Ovary (tissue), 10 donors: ENCODE results near the gene GPRC5C. TPM values are rescaled to one million over a fixed set of nuclear protein-coding genes. Genes with fewer than 3 reads are reported as not detected.

Experiments used
- DNase-seq, 5 donors: peaks; one replicate each; pipeline ENCODE4 v3.0.0-alpha.2; 2019 to 2020
- H3K27ac ChIP-seq, 2 donors: fragments of 200-600 bp; one replicate each; pipeline versions ENCODE4 v1.5.1 to v1.8.0; 2019 to 2022
- H3K27me3 ChIP-seq: fragments of 200-600 bp; one replicate; pipeline ENCODE4 v1.8.0; 2022
- H3K36me3 ChIP-seq: fragments of 200-600 bp; sonication (generic); one replicate; pipeline ENCODE4 v1.5.1; 2019
- H3K4me1 ChIP-seq: one replicate; pipeline ENCODE4 v1.8.1; 2013; ENCODE audit warnings: mild to moderate bottlenecking, moderate library complexity; ENCODE audit not compliant: insufficient read depth
- H3K4me3 ChIP-seq: fragments of 200-600 bp; sonication (generic); one replicate; pipeline ENCODE4 v1.5.1; 2017
- H3K9me3 ChIP-seq, 2 donors: fragments of 200-600 bp in 1 of 2; sonication (generic) in 1 of 2; one replicate each; pipeline versions ENCODE4 v1.5.1 to v1.8.1; 2013 to 2019; ENCODE audit warnings: mild to moderate bottlenecking in 1 of 2, moderate library complexity in 1 of 2
- CTCF ChIP-seq, 3 donors: fragments of 450-650 bp in 2 of 3; fragments of 200-600 bp in 1 of 3; IDR thresholded peaks; one replicate each; pipeline versions ENCODE4 v1.5.1 to v1.8.0; 2016 to 2022; ENCODE audit warnings: antibody characterized with exemption in 3 of 3, mild to moderate bottlenecking in 1 of 3
- EP300 ChIP-seq: sonication (generic); formaldehyde crosslinking; IDR thresholded peaks from one replicate; pipeline ENCODE4 v1.6.1; 2017; ENCODE audit warnings: antibody characterized with exemption
- POLR2A ChIP-seq: fragments of 450-650 bp; IDR thresholded peaks from one replicate; pipeline ENCODE4 v1.6.1; 2017; ENCODE audit warnings: antibody characterized with exemption, mild to moderate bottlenecking, moderate library complexity
- WGBS, 3 donors: extraction: QIAGEN DNeasy Blood & Tissue Kit in 1 of 3; methylation state at CpG; one replicate each; pipeline versions ENCODE4 v1.1.5 to v1.1.7; 2013 to 2017; 5-methylcytosine and 5-hydroxymethylcytosine counted together
- intact Hi-C, 4 donors: fragments of 100-400 bp; cut with DNase I; formaldehyde crosslinking; loops; one replicate each; pipeline versions ENCODE4 v1.11.0 to v1.15.1; 2022 to 2023
- long read RNA-seq, 3 donors: library from polyadenylated mRNA in 2 of 3; unstranded in 2 of 3; transcript quantifications; one replicate each; pipeline ENCODE4 v2.0.0 and lab custom pipeline, GENCODE V29; 2021 to 2026
- polyA plus RNA-seq, 2 donors: library from polyadenylated mRNA; stranded (reverse); fragments of 200-250 nt in 1 of 2; fragments of 350-450 nt in 1 of 2; fragmentation: Illumina TruSeq in 1 of 2; extraction: RNeasy Lipid Tissue Mini Kit (QIAGEN cat#74804) in 1 of 2; gene quantifications; one replicate each; pipeline ENCODE4 v1.2.3, GENCODE V29; 2013 to 2014
- total RNA-seq, 7 donors: library from RNA; depleted of rRNA in 2 of 7; stranded (reverse); fragments of >200 nt in 2 of 7; fragmentation: NEBNext Ultra II Directional in 3 of 7; extraction: Animal tissue kit (Norgen Biotek cat#: 25700) in 3 of 7; gene quantifications; one replicate each; pipeline versions ENCODE4 v1.1.0 to v1.2.4, GENCODE V29; 2016 to 2023
- donor health status: DM: no; HTN: no; CAD: no; lungs with moderate emphysema.
- donor health status: DM: no; HTN: no; CAD: no.
- donor health status: Bipolar disorder and iron deficiency.
- donor health status: DM: yes; HTN: yes; CAD: no.
- donor health status: DM: no; HTN: no; CAD: no.
- donor health status: DM: yes; HTN: yes; CAD: no.

GPRC5C gene
- total RNA-seq (100 to 1,000 TPM in 1 of 7 donors, 10 to 100 TPM in 6; 39.7 to 133 (median 63.9) TPM), polyA plus RNA-seq (10 to 100 TPM in 1 of 2 donors, 1 to 10 TPM in 1; 3.7 to 59.1 TPM)
- long read RNA-seq, donor 1, transcript GPRC5C-205 (4 exons, 1,592 nt): minor isoform, 6 of 259 reads
- long read RNA-seq, donor 1, transcript GPRC5C-202 (4 exons, 2,988 nt): major isoform, 128 of 259 reads
- long read RNA-seq, donor 1, partial matches to known transcripts: 90 of 259 reads
- long read RNA-seq, donor 1, other reads (novel, unspliced or antisense): 31 of 259 reads
- long read RNA-seq, donor 2, transcript GPRC5C-202 (4 exons, 2,988 nt): major isoform, 8 of 22 reads
- long read RNA-seq, donor 2, partial matches to known transcripts: 8 of 22 reads
- long read RNA-seq, donor 2, other reads (novel, unspliced or antisense): 0 of 22 reads
- long read RNA-seq, donor 3, transcript GPRC5C-202 (4 exons, 2,988 nt): major isoform, 27 of 69 reads
- long read RNA-seq, donor 3, partial matches to known transcripts: 17 of 69 reads
- long read RNA-seq, donor 3, other reads (novel, unspliced or antisense): 22 of 69 reads

- intact Hi-C loops: loop anchor here in 2 of 4 donors (2.0 kb wide), 2 partner anchors 21 to 23 kb away; no protein-coding TSS in a partner anchor
- WGBS, 3 donors: 0% methylated on average over 58 to 81 of the region's 81 CpGs
- Histone ChIP-seq H3K27ac (peak within 1 kb of the TSS; percentile 77 to 96), H3K9me3 (no peaks in the 10 kb centered on the region), H3K27me3 (no peaks in the 10 kb centered on the region), H3K4me3 (peak within 1 kb of the TSS; percentile 52), H3K4me1 (peaks cover 19% of the 10 kb centered on the region), H3K36me3 (no peaks in the 10 kb centered on the region)
- no peak for TF ChIP-seq CTCF (IDR thresholded peaks at IDR 0.05)
- TF ChIP-seq POLR2A: peak; percentile 64
- TF ChIP-seq EP300: no peak
- peak; percentile 90 to 94 (median 91) for DNase-seq
These were observed at the start of gene GPRC5C for GRCh38 chr17:74431568-74432423. TSS of gene GPRC5C (plus strand) at chr17:74432088. CDS start at chr17:74439777, 7,689 bp downstream.

GRCh38 chr17:74383141-74383540 is 48.7 kb upstream of the GPRC5C start:
- Histone ChIP-seq H3K9me3 (no peaks in the 10 kb centered on the region), H3K27me3 (no peaks in the 10 kb centered on the region), H3K36me3 (no peaks in the 10 kb centered on the region), H3K4me1 (peaks cover 2% of the 10 kb centered on the region), H3K4me3 (no peak overlapping the region), H3K27ac (no peak overlapping the region)
- 88 to 93% (median 91%) methylated on average over 5 of the region's 5 CpGs for WGBS, 3 donors
- DNase-seq: no peak
- intact Hi-C loops: no loop called here
- TF ChIP-seq POLR2A (no peak), EP300 (no peak), CTCF (IDR thresholded peaks at IDR 0.05) (no peak)

- TF ChIP-seq POLR2A (no peak), CTCF (IDR thresholded peaks at IDR 0.05) (no peak), EP300 (no peak)
- no peaks in the 10 kb centered on the region for H3K9me3 ChIP-seq
- H3K4me3 ChIP-seq: no peak overlapping the region
- DNase-seq: no peak
- intact Hi-C loops: no loop called here
- H3K27ac ChIP-seq: no peak overlapping the region
- no peaks in the 10 kb centered on the region for H3K4me1 ChIP-seq
- no peaks in the 10 kb centered on the region for H3K36me3 ChIP-seq
- WGBS, 3 donors: 91 to 98% (median 92%) methylated on average over 3 of the region's 3 CpGs
- H3K27me3 ChIP-seq: no peaks in the 10 kb centered on the region
These were observed 46.7 kb upstream of the GPRC5C start for GRCh38 chr17:74385201-74385600.

GRCh38 chr17:74386386-74386785 is 45.5 kb upstream of the GPRC5C start:
- H3K36me3 ChIP-seq: no peaks in the 10 kb centered on the region
- peak overlapping the region in 1 of 2 donors; percentile 33 for H3K27ac ChIP-seq
- 40 to 47% (median 41%) methylated on average over 8 of the region's 8 CpGs for WGBS, 3 donors
- no peaks in the 10 kb centered on the region for H3K27me3 ChIP-seq
- no peak for TF ChIP-seq EP300
- TF ChIP-seq POLR2A: no peak
- no peak for TF ChIP-seq CTCF (IDR thresholded peaks at IDR 0.05)
- H3K4me3 ChIP-seq: no peak overlapping the region
- intact Hi-C loops: no loop called here
- H3K4me1 ChIP-seq: no peaks in the 10 kb centered on the region
- H3K9me3 ChIP-seq: no peaks in the 10 kb centered on the region
- DNase-seq: no peak
